HG02588 (cell line): ENCODE data around the gene ZSWIM4.

Experiments used
- ATAC-seq: cut with Tn5 transposase; IDR thresholded peaks from one replicate; pipeline ENCODE4 v1.9.1; 2021; ENCODE audit warnings: mild to moderate bottlenecking, moderate library complexity; ENCODE audit not compliant: unreplicated experiment

ZSWIM4 gene

GRCh38 chr19:13808856-13809255 is 13.6 kb downstream of the ZSWIM4 start:
- no peak for ATAC-seq

DNA sequence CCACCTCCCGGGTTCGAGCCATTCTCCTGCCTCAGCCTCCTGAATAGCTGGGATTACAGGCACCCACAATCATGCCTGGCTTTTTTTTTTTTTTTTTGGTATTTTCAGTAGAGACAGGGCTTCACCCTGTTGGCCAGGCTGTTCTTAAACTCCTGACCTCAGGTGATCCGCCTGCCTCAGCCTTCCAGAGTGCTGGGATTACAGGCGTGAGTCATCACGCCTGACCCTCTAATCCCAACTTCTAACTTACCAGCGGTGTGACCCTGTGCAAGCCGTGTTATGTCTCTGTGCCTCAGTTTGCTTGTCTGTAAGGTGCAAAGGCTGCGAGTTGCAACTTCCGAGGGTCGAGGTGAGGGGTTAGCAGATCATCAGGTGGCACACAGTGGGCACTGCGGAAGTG is 17.3 kb downstream of the ZSWIM4 start:
- no peak for ATAC-seq

GRCh38 chr19:13813147-13813546 is 17.9 kb downstream of the ZSWIM4 start:
- ATAC-seq, result no peak

- no peak for ATAC-seq
Measured at GRCh38 chr19:13814550-13814949, 19.3 kb downstream of the ZSWIM4 start.

DNA sequence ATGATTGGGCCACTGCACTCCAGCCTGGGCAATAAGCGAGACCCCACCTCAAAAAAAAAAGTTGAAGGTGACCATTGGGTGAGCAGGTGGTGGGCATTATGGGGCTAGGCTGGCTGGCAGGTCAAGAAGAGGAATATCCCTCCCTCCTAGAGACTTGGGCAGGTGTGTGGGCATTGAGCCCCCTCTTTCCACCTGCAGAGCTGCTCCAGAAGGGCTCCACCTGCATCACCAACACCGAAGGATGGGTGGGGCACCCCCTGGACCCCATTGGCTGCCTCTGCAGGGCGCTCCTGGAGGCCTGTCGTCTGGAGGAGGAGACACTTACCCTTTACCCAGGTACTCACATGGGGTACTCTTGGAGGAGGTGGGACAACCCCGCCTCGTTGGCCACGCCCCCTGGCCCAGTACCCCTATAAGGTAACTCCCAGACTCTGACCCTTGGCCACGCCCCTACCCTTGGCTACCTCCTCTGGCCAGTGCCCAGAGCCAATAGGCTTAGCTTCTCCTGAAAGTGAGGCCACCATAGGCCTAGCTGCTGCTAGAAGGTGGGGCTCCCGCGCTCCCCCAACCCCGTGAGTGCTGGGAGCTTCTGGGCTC is 21.9 kb downstream of the ZSWIM4 start:
- ATAC-seq, result no peak

GRCh38 chr19:13817615-13818371 is 22.6 kb downstream of the ZSWIM4 start:
- ATAC-seq, result no peak

- no peak for ATAC-seq
Measured at GRCh38 chr19:13819238-13819637, 24.0 kb downstream of the ZSWIM4 start.

- ATAC-seq, result no peak
Measured at GRCh38 chr19:13821292-13821691, 26.0 kb downstream of the ZSWIM4 start.

DNA sequence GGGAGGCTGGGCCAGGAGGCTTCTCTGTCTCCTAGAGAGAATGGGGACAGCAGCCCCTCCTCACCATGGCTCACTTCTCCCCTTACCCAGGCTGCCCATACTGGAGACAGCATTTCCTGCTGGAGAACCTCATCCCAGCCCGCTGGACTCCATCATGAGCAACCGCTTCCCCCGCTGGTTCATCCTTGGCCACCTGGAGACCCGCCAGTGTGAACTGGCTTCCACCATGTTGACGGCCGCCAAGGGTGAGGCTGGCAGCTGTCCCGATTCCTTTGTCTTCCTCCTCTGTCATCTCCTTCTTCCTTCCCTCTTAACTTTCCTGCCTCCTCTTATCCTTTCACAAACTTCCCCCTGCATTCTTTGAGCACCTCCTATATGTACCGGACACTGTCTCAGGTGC is 28.0 kb downstream of the ZSWIM4 start:
- ATAC-seq, result no peak

- no peak for ATAC-seq
Measured at GRCh38 chr19:13823901-13824300, 28.7 kb downstream of the ZSWIM4 start.

- no peak for ATAC-seq
Measured at GRCh38 chr19:13824703-13825102, 29.5 kb downstream of the ZSWIM4 start.

DNA sequence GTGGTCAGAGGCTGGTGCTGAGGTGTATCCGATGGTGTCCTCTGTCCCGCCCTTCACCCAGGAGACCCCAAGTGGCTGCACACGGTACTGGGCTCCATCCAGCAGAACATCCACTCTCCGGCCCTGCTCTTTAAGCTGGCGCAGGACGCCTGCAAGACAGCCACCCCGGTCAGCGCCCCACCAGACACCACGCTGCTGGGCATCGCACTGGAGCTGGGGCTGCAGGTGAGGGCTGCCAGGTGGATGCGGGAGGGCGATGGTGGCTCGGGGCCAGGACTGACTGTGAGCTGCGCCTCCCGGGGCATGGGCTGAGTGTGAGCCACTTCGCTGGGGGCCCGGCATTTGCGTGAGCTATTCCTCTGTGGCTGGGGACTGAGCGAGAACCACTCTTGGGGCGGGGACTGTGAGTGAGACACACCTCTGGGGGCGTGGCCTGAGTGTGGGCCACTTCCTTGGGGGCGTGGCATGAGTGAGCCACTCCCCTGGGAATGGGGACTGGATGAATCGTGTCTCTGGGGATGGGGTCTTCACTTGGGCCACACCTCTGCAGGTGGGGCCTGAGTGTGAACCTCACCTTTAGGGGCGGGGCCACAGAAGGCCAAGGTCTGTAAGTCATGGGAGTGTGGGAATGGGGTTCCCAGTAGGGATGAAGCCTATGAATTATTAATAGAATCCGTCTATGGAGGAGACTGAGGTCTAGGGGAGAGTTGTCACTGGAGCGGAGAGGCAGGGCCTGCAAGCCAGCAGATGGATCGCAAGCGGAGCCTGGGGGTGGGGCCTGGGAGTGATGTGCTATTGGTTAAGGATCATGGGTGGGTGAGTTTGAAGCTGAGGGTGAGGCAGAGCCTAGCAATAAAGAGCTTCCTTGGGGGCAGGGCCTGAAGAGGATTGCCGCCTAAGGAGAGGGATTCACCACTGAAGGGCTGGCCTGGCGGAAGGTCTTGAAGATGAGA is 30.5 kb downstream of the ZSWIM4 start:
- ATAC-seq, result no peak

DNA sequence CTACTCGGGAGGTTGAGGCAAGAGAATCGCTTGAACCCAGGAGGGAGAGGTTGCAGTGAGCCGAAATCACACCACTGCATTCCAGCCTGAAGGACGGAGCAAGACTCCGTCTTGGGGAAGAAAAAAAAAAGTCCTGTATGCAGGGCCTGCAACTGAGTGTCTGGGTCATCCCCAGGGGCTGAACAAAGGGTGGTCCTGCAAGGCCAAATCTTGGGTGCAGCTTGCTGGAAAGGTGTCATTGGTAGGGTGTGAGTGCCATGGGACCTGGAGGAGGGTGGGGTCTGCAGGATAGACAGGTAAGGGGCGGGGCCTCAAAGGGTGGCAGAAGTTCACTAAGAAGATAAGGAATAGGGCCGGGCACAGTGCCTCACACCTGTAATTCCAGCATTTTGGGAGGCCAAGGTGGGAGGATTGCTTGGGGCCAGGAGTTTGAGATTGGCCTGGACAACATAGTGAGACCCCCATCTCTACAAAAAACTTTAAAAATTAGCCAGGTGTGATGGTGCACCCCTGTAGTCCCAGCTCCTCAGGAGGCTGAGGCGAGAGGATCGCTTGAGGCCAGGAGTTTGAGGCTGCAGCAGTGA is 31.5 kb downstream of the ZSWIM4 start:
- ATAC-seq, result no peak

DNA sequence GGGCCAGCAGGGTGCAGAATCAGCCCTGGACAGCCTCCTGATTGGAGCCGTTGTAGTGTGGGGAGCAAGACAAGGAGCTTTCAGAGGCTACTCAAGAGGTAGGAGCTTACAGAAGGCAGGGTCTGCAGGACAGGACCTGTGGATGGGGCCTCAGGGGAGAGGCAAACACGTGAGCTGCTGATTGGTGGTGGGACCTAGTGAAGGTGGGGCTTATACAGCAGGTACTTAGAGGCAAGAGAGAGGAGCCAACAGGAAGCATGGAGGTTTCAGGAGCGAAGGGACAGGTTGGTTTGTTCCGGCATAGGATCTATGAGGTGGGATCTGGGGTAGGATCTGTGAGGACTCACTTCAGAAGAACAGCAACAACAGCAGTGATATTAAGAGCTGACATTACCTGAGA is 32.4 kb downstream of the ZSWIM4 start:
- ATAC-seq, result no peak

GRCh38 chr19:13830114-13830740 is 35.0 kb downstream of the ZSWIM4 start:
- ATAC-seq, result no peak

GRCh38 chr19:13830741-13831536 is 35.7 kb downstream of the ZSWIM4 start:
- ATAC-seq, result no peak

GRCh38 chr19:13831537-13832467 is 36.6 kb downstream of the ZSWIM4 start:
- ATAC-seq, result no peak

DNA sequence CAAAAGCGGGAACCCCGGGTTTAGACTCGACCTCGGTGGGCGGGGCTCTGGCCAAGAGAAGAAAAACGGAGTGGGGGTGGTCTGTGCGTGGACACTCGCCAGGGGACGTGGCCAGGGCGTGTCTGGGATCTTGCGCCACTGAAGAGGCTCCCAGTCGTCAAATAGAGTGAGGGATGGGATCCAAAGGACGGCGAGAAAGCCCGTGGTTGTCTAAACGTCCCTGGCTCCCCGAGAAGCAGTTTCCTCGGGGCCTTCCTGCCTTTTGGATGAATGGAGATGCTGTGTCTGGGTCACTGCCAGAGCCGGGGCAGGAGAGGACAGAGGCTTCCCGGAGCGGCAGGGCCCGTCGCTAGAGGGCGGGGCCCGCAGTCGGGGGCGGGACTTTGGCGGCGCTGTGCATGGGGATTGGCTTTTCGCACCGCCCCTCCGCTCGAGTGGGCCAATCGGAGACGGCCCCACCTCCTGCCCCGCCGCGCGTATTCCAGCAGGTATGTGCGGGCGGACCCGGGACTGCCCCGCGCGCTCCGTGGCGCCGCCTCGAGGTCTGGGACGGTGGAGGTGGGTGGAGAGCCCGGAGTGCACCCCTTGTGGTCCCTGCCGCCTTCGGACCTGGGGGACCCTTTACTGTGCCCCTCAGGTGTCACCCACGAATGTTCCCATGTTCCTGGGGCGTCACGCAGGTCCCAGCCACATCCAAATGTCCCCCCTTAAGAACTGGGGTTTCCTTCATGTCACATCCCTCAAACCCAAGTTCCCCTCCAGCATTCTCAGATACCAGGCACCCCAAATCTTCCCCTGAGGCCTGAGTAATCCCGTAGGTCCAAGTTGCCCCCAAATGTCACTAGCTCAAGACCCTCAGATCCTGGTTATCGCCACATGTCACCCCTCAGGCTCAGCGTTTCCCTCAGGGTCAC is 38.3 kb downstream of the ZSWIM4 start:
- peak; percentile 68 for ATAC-seq
